Stomach (tissue), 4 donors: ENCODE results near the gene TSTD1.
"Not testable (repeated sequence)": the region's sequence is repeated elsewhere in the genome, so short reads cannot be mapped to it uniquely, and the experiment has no call there.

Source experiments
- CTCF ChIP-seq, 7 experiments: fragments of 450-650 bp in 4 of 7; fragments of 200-600 bp in 3 of 7; sonication (generic) in 3 of 7; IDR thresholded peaks; one replicate each; pipeline ENCODE4 v1.5.1; 2016 to 2019; ENCODE audit warnings: antibody characterized with exemption in 7 of 7, control low read depth in 2 of 7, mild to moderate bottlenecking in 1 of 7
- EP300 ChIP-seq: sonication (generic); formaldehyde crosslinking; IDR thresholded peaks from one replicate; pipeline ENCODE4 v1.6.1; 2017; ENCODE audit warnings: antibody characterized with exemption
- POLR2A ChIP-seq, 4 donors: fragments of 450-650 bp; IDR thresholded peaks; one replicate each; pipeline ENCODE4 v1.6.1; 2016; ENCODE audit warnings: antibody characterized with exemption in 4 of 4, control low read depth in 2 of 4, mild to moderate bottlenecking in 1 of 4, moderate library complexity in 1 of 4

- not testable (repeated sequence) for TF ChIP-seq CTCF (IDR thresholded peaks at IDR 0.05); POLR2A (IDR thresholded peaks at IDR 0.05); EP300
These were observed 25.2 kb upstream of the TSTD1 start for GRCh38 chr1:161063936-161064335.
